IMR-90 (cell line): Measurements from ENCODE around the gene NRF1. TPM values are rescaled to one million over a fixed set of nuclear protein-coding genes. Genes with fewer than 3 reads are reported as not detected.
"Not testable (repeated sequence)": the region's sequence is repeated elsewhere in the genome, so short reads cannot be mapped to it uniquely, and the experiment has no call there.

Source experiments
- ATAC-seq: fragments of 200-7000 bp; cut with Tn5 transposase; 2 replicates; pipeline ENCODE4 v1.9.1; 2020; ENCODE audit warnings: low read depth, mild to moderate bottlenecking, moderate library complexity
- BruUV-seq: library from RNA; stranded (reverse); fragments of 400-500 nt; replicated peaks from 2 replicates; lab custom pipeline; 2021; lab: Mats Ljungman, UMichigan
- CTCF ChIA-PET: fragments of 300-600 bp; formaldehyde crosslinking; extraction: SDS; loops from one replicate; lab custom pipeline; 2021; ENCODE audit warnings: antibody characterized with exemption; lab: Yijun Ruan, JAX
- POLR2A ChIA-PET: fragments of 300-600 bp; sonication (Branson Sonifier 250); formaldehyde crosslinking; loops from one replicate; lab custom pipeline; 2022; ENCODE audit warnings: antibody characterized with exemption; ENCODE audit not compliant: unreplicated experiment; lab: Charles Lee
- DNase-seq: peaks from one replicate; pipeline ENCODE4 v3.0.0; 2013
- H2AFZ ChIP-seq: replicated peaks from 2 replicates; pipeline ENCODE3; 2013; ENCODE audit warnings: low read length, mild to moderate bottlenecking; ENCODE audit not compliant: poor library complexity
- H2AK5ac ChIP-seq: 2 replicates; pipeline ENCODE4 v1.6.1; 2013; ENCODE audit warnings: low read depth, low read length, inconsistent platforms
- H2AK9ac ChIP-seq: replicated peaks from 2 replicates; pipeline ENCODE3; 2013; ENCODE audit warnings: mild to moderate bottlenecking, low read depth, low read length, moderate library complexity; ENCODE audit not compliant: poor library complexity
- H2BK120ac ChIP-seq: 2 replicates; pipeline ENCODE4 v1.6.1; 2013; ENCODE audit warnings: low read depth, low read length, inconsistent platforms
- H2BK15ac ChIP-seq: 3 replicates; pipeline ENCODE4 v1.6.1; 2013; ENCODE audit warnings: low read depth, low read length, inconsistent platforms
- H2BK20ac ChIP-seq: 2 replicates; pipeline ENCODE4 v1.6.1; 2013; ENCODE audit warnings: low read depth, mild to moderate bottlenecking, inconsistent platforms, low read length, moderate library complexity
- H2BK5ac ChIP-seq: 2 replicates; pipeline ENCODE4 v1.6.1; 2013; ENCODE audit warnings: mild to moderate bottlenecking, low read depth, low read length, inconsistent platforms; ENCODE audit not compliant: poor library complexity, severe bottlenecking
- H3K14ac ChIP-seq: replicated peaks from 2 replicates; pipeline ENCODE4 v1.6.1; 2013; ENCODE audit warnings: low read depth, low read length, inconsistent platforms
- H3K18ac ChIP-seq: 2 replicates; pipeline ENCODE4 v1.6.1; 2013; ENCODE audit warnings: low read depth, low read length, control low read depth
- H3K23ac ChIP-seq: 2 replicates; pipeline ENCODE4 v1.6.1; 2013; ENCODE audit warnings: low read depth, low read length, inconsistent platforms
- H3K27ac ChIP-seq: 2 replicates; pipeline ENCODE4 v1.5.1; 2013; ENCODE audit warnings: mild to moderate bottlenecking, control low read depth, low read length; ENCODE audit not compliant: insufficient read depth
- H3K27me3 ChIP-seq: 2 replicates; pipeline ENCODE4 v1.6.1; 2013; ENCODE audit warnings: low read length; ENCODE audit not compliant: control insufficient read depth, insufficient read depth
- H3K36me3 ChIP-seq: 2 replicates; pipeline ENCODE4 v1.6.1; 2013; ENCODE audit warnings: low read length, mixed read lengths; ENCODE audit not compliant: control insufficient read depth, insufficient read depth
- H3K4ac ChIP-seq: 2 replicates; pipeline ENCODE4 v1.6.1; 2013; ENCODE audit warnings: low read depth, low read length, inconsistent platforms
- H3K4me1 ChIP-seq: 2 replicates; pipeline ENCODE4 v1.6.1; 2013; ENCODE audit warnings: low read length, mixed read lengths; ENCODE audit not compliant: control insufficient read depth, insufficient read depth
- H3K4me2 ChIP-seq: 2 replicates; pipeline ENCODE4 v1.6.1; 2013; ENCODE audit warnings: low read depth, mild to moderate bottlenecking, control low read depth, low read length, moderate library complexity
- H3K4me3 ChIP-seq: 2 replicates; pipeline ENCODE4 v1.5.1; 2013; ENCODE audit warnings: low read depth, mild to moderate bottlenecking, control low read depth, low read length, moderate library complexity; ENCODE audit not compliant: insufficient read depth
- H3K56ac ChIP-seq: 2 replicates; pipeline ENCODE4 v1.6.1; 2013; ENCODE audit warnings: low read length, inconsistent platforms; ENCODE audit not compliant: insufficient read depth; ENCODE audit errors: extremely low read depth
- H3K79me1 ChIP-seq, 2 experiments: 2 replicates each; pipeline ENCODE4 v1.6.1; 2013; ENCODE audit warnings: low read length in 2 of 2, inconsistent platforms in 1 of 2, low read depth in 1 of 2
- H3K9ac ChIP-seq: 2 replicates; pipeline ENCODE4 v1.6.1; 2013; ENCODE audit warnings: low read depth, low read length, control low read depth
- H3K9me1 ChIP-seq: 2 replicates; pipeline ENCODE4 v1.6.1; 2013; ENCODE audit warnings: low read length, inconsistent platforms; ENCODE audit not compliant: insufficient read depth
- H3K9me3 ChIP-seq: 2 replicates; pipeline ENCODE4 v1.6.1; 2013; ENCODE audit warnings: low read length; ENCODE audit not compliant: control insufficient read depth, insufficient read depth
- H4K20me1 ChIP-seq: 2 replicates; pipeline ENCODE4 v1.6.1; 2013; ENCODE audit warnings: low read length, inconsistent platforms; ENCODE audit not compliant: insufficient read depth
- H4K5ac ChIP-seq: 2 replicates; pipeline ENCODE4 v1.6.1; 2013; ENCODE audit warnings: mild to moderate bottlenecking, low read depth, low read length, control low read depth
- H4K8ac ChIP-seq, 2 experiments: 2 replicates each; pipeline ENCODE4 v1.6.1; 2013; ENCODE audit warnings: low read depth in 2 of 2, low read length in 2 of 2, control low read depth in 1 of 2, inconsistent platforms in 1 of 2
- H4K91ac ChIP-seq: 2 replicates; pipeline ENCODE4 v1.6.1; 2013; ENCODE audit warnings: low read depth, low read length, inconsistent platforms; ENCODE audit not compliant: insufficient read depth
- WGBS, 2 experiments: methylation state at CpG; one replicate each; pipeline versions ENCODE4 v1.1.5 to v1.1.7; 2013; ENCODE audit warnings: missing lambda C conversion rate in 2 of 2; ENCODE audit not compliant: insufficient read length in 1 of 2; ENCODE audit errors: extremely low coverage in 2 of 2; 5-methylcytosine and 5-hydroxymethylcytosine counted together
- dilution Hi-C: fragments of 300-500 bp; cut with HindIII; formaldehyde crosslinking; loops from one replicate; pipeline ENCODE4 v1.14.3; 2018; ENCODE audit warnings: low sequenced_read_pairs; ENCODE audit not compliant: unreplicated experiment
- in situ Hi-C: fragments of 300-500 bp; cut with MboI; formaldehyde crosslinking; loops from 3 replicates; pipeline ENCODE4 v1.14.3; 2019; ENCODE audit warnings: low sequenced_read_pairs, inconsistent platforms, mixed read lengths
- intact Hi-C: fragments of 100-400 bp; cut with micrococcal nuclease; formaldehyde crosslinking; loops from 2 replicates; pipeline ENCODE4 v1.10.0; 2022
- polyA plus RNA-seq, 3 experiments: library from polyadenylated mRNA; depleted of rRNA; stranded (reverse); fragments of >200 nt; gene quantifications; 2 replicates each; pipeline ENCODE4 v1.2.3, GENCODE V29; 2012; ENCODE audit warnings: low replicate concordance in 1 of 3
- total RNA-seq: library from RNA; depleted of rRNA; stranded (reverse); fragments of >200 nt; gene quantifications from 2 replicates; pipeline ENCODE4 v1.2.3, GENCODE V29; 2012

The NRF1 gene
- total and polyA plus RNA-seq, 2 of the 4 experiments (the other 2 are of a cell fraction), result 11.4 to 15.8 TPM

DNA sequence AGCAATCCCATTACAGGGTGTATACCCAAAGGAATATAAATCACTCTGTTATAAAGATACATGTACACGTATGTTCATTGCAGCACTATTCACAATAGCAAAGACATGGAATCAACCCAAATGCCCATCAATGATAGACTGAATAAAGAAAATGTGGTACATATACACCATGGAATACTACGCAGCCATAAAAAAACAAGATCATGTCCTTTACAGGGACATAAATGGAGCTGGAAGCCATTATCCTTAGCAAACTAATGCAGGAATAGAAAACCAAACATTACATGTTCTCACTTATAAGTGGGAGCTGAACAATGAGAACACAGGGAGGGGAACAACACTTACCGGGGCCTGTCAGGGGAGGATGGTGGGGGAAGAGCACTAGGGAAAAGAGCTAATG lies 7.5 kb upstream of the NRF1 start:
- WGBS, 2 experiments, result no CpG with 5 or more reads among the region's 3 CpGs
- H4K91ac ChIP-seq, H3K36me3 ChIP-seq, H3K4me1 ChIP-seq, H2AK5ac ChIP-seq, H3K9me1 ChIP-seq, H2BK15ac ChIP-seq, H3K27me3 ChIP-seq, ATAC-seq, CTCF ChIA-PET, H3K23ac ChIP-seq, in situ Hi-C loops, H3K18ac ChIP-seq, H2BK5ac ChIP-seq, H3K4me3 ChIP-seq, dilution Hi-C loops, H2BK120ac ChIP-seq, H3K27ac ChIP-seq, H3K4me2 ChIP-seq, H4K20me1 ChIP-seq, H2BK20ac ChIP-seq, H3K56ac ChIP-seq, H3K4ac ChIP-seq, H3K14ac ChIP-seq, H4K8ac ChIP-seq, intact Hi-C loops, POLR2A ChIA-PET, H3K9me3 ChIP-seq, H4K5ac ChIP-seq, H3K9ac ChIP-seq, DNase-seq, BruUV-seq, H2AK9ac ChIP-seq, H2AFZ ChIP-seq: not testable (repeated sequence)
- peaks cover 2 to 17% of the 10 kb centered on the region in 2 experiments; a peak in 2 of 4 replicates for H3K79me1 ChIP-seq
